Lung (tissue), 12 donors: ENCODE measurements around the gene TMEM54. TPM values are rescaled to one million over a fixed set of nuclear protein-coding genes. Genes with fewer than 3 reads are reported as not detected.
"Not testable (repeated sequence)": the region's sequence is repeated elsewhere in the genome, so short reads cannot be mapped to it uniquely, and the experiment has no call there.

Experiments
- ATAC-seq: fragments of 200-7000 bp; cut with Tn5 transposase; one replicate; pipeline ENCODE4 v1.9.1; 2020; ENCODE audit warnings: moderate number of reproducible peaks; ENCODE audit not compliant: insufficient read depth, low FRiP score
- DNase-seq, 3 donors: peaks; one replicate each; pipeline ENCODE4 v3.0.0-alpha.2; 2013 to 2017
- H3K27ac ChIP-seq, 2 donors: one replicate each; pipeline ENCODE4 v1.5.1; 2013; ENCODE audit warnings: mild to moderate bottlenecking in 2 of 2, moderate library complexity in 2 of 2, control low read depth in 1 of 2, inconsistent platforms in 1 of 2, low read depth in 1 of 2, low read length in 1 of 2
- H3K27me3 ChIP-seq, 3 donors: one replicate each; pipeline ENCODE4 v1.5.1; 2013; ENCODE audit warnings: low read length in 2 of 3; ENCODE audit not compliant: control insufficient read depth in 3 of 3, insufficient read depth in 3 of 3
- H3K36me3 ChIP-seq, 4 donors: one replicate each; pipeline ENCODE4 v1.5.1; 2013; ENCODE audit warnings: low read length in 4 of 4, mild to moderate bottlenecking in 1 of 4, moderate library complexity in 1 of 4; ENCODE audit not compliant: control insufficient read depth in 4 of 4, insufficient read depth in 4 of 4
- H3K4me1 ChIP-seq, 5 donors: one replicate each; pipeline ENCODE4 v1.5.1; 2013; ENCODE audit warnings: low read length in 5 of 5, mild to moderate bottlenecking in 2 of 5, moderate library complexity in 1 of 5; ENCODE audit not compliant: control insufficient read depth in 5 of 5, insufficient read depth in 5 of 5
- H3K4me3 ChIP-seq: one replicate; pipeline ENCODE4 v1.5.1; 2013; ENCODE audit warnings: mild to moderate bottlenecking, control low read depth, moderate library complexity
- H3K9ac ChIP-seq, 2 donors: one replicate each; pipeline ENCODE4 v1.5.1; 2013; ENCODE audit warnings: low read length in 2 of 2, control low read depth in 1 of 2; ENCODE audit not compliant: insufficient read depth in 1 of 2
- H3K9me3 ChIP-seq, 4 donors: one replicate each; pipeline ENCODE4 v1.5.1; 2013; ENCODE audit warnings: low read length in 3 of 4, mild to moderate bottlenecking in 1 of 4, moderate library complexity in 1 of 4; ENCODE audit not compliant: control insufficient read depth in 4 of 4, insufficient read depth in 3 of 4
- WGBS, 2 donors: extraction: QIAGEN DNeasy Blood & Tissue Kit; methylation state at CpG; one replicate each; pipeline ENCODE4 v1.1.7; 2013; 5-methylcytosine and 5-hydroxymethylcytosine counted together
- polyA plus RNA-seq, 2 donors: library from polyadenylated mRNA; stranded (reverse); fragments of 200-250 nt; gene quantifications; one replicate each; pipeline ENCODE4 v1.2.1, GENCODE V29; 2013
- total RNA-seq, 2 donors: library from RNA; depleted of rRNA in 1 of 2; stranded (reverse); fragments of >200 nt in 1 of 2; gene quantifications; one replicate each; pipeline ENCODE4 v1.2.1, GENCODE V29; 2014 to 2021
- TF ChIP-seq, protein P1 (sequence below): IDR thresholded peaks from 2 replicates; pipeline ENCODE4 v1.5.1; 2012; ENCODE audit warnings: mild to moderate bottlenecking; ENCODE audit errors: control extremely low read depth, extremely low read depth
- donor health status: control.
- donor health status: control.
- donor health status: Bipolar disorder and iron deficiency.
- donor health status: healthy.
- donor health status: DM: yes; HTN: yes; CAD: no.

TMEM54 gene
- total and polyA plus RNA-seq, 4 donors = 22.4 to 56.6 (median 43.1) TPM

GRCh38 chr1:32906654-32907053 is 5.5 kb upstream of the TMEM54 start:
- no peak overlapping the region for H3K9ac ChIP-seq
- peaks cover 0 to under 1% (median 0%) of the 10 kb centered on the region in 5 donors for H3K4me1 ChIP-seq
- no peaks in the 10 kb centered on the region for H3K9me3 ChIP-seq
- DNase-seq (no peak), ATAC-seq (no peak)
- H3K36me3 ChIP-seq = no peaks in the 10 kb centered on the region
- H3K4me3 ChIP-seq = no peak overlapping the region
- TF ChIP-seq, protein P1, sequence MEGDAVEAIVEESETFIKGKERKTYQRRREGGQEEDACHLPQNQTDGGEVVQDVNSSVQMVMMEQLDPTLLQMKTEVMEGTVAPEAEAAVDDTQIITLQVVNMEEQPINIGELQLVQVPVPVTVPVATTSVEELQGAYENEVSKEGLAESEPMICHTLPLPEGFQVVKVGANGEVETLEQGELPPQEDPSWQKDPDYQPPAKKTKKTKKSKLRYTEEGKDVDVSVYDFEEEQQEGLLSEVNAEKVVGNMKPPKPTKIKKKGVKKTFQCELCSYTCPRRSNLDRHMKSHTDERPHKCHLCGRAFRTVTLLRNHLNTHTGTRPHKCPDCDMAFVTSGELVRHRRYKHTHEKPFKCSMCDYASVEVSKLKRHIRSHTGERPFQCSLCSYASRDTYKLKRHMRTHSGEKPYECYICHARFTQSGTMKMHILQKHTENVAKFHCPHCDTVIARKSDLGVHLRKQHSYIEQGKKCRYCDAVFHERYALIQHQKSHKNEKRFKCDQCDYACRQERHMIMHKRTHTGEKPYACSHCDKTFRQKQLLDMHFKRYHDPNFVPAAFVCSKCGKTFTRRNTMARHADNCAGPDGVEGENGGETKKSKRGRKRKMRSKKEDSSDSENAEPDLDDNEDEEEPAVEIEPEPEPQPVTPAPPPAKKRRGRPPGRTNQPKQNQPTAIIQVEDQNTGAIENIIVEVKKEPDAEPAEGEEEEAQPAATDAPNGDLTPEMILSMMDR = no peak
- H3K27ac ChIP-seq = no peak overlapping the region
- no peaks in the 10 kb centered on the region for H3K27me3 ChIP-seq
- 81 to 90% methylated on average over 7 of the region's 7 CpGs for WGBS, 2 donors

- H3K9me3 ChIP-seq, H3K27me3 ChIP-seq, DNase-seq, ATAC-seq, H3K4me3 ChIP-seq, H3K9ac ChIP-seq, H3K4me1 ChIP-seq, H3K27ac ChIP-seq, H3K36me3 ChIP-seq: not testable (repeated sequence)
- 81 to 82% methylated on average over 10 of the region's 10 CpGs for WGBS, 2 donors
Observed at GRCh38 chr1:32905588-32905987, 4.4 kb upstream of the TMEM54 start.

DNA sequence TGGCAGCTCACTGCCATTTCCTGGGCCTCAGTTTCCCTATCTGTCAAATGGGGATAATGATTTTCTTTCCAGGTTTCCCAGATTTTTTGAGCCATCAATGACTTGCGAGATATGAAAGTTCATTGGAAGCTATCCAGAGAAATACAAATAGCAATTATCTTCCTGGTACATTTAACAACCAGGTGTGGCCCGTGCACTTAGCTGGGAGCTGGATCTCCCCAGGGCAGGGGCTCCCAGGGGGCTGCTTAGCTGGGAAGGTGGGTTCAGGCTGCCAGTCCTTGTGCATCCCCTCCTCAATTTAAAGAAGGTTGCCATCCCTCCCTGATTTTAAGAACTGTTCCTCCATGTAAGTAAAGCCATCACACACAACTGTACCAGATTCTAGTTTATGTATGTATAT is 3.6 kb upstream of the TMEM54 start:
- Histone ChIP-seq H3K36me3 (no peaks in the 10 kb centered on the region), H3K9me3 (no peaks in the 10 kb centered on the region), H3K27ac (no peak overlapping the region), H3K27me3 (peaks cover 0 to 9% (median 4%) of the 10 kb centered on the region in 3 donors), H3K9ac (no peak overlapping the region), H3K4me3 (no peak overlapping the region), H3K4me1 (peaks cover 0 to 11% (median 0%) of the 10 kb centered on the region in 5 donors)
- no peak for ATAC-seq
- WGBS, 2 donors = 59 to 82% methylated on average over 2 of the region's 2 CpGs
- DNase-seq = no peak
- TF ChIP-seq, protein P1 = no peak

DNA sequence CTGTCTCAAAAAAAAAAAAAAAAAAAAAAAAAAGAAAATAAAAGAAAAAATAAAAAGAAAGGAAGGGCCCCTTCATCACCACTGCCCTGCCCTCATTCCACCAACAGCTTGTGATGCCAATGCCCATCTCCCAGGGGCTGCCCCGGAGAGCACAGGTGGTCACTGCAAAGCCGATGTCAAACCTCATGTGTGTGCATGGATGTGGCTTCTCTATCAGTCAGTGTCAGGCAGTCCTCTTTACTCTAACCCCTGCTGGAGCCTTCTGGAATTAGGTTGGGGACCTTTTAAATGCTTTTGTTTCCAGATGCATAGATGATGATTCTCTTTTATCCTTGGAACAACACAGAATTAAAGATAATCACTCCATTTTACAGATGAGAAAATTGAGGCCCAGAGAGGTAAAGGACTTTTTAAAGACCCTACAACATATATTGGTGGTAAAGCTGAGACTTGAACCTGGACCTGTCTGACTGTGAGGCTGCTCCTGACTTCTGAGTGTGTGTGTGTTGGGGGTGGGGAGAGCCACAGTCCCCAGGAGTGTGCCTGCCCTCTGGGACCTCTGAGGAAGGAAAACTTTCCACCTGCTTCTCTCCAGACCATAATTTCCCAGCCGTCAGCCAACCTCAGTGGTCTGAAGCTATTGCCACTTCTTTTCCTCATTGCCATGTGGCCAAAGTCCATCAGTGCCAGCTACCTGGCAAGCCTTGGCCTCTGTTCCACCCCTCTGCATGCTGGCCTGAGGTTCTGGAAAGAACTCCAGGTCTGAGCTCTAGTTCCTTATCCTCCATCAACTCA is 3.0 kb upstream of the TMEM54 start:
- Histone ChIP-seq H3K9ac (no peak overlapping the region), H3K27ac (no peak overlapping the region), H3K4me1 (peaks cover 0 to 11% (median 0%) of the 10 kb centered on the region in 5 donors), H3K36me3 (no peaks in the 10 kb centered on the region), H3K4me3 (no peak overlapping the region), H3K27me3 (peaks cover 0 to 11% (median 6%) of the 10 kb centered on the region in 3 donors), H3K9me3 (no peaks in the 10 kb centered on the region)
- WGBS, 2 donors = 67 to 74% methylated on average over 3 of the region's 3 CpGs
- DNase-seq (no peak), ATAC-seq (no peak)
- TF ChIP-seq, protein P1 = no peak
